K562 (cell line): ENCODE data around the gene BPHL. TPM values are rescaled to one million over a fixed set of nuclear protein-coding genes. Genes with fewer than 3 reads are reported as not detected.

Source experiments
- BMI1 ChIP-seq: fragments of 150-350 bp; IDR thresholded peaks from 2 replicates; pipeline ENCODE4 v1.6.1; 2014; ENCODE audit warnings: low read length
- FOXA1 ChIP-seq: fragments of 450-650 bp; IDR thresholded peaks from 2 replicates; pipeline ENCODE4 v1.6.1; 2016; ENCODE audit warnings: mild to moderate bottlenecking, borderline replicate concordance
- HDAC3 ChIP-seq: fragments of 450-650 bp; IDR thresholded peaks from 2 replicates; pipeline ENCODE4 v1.6.1; 2018; ENCODE audit warnings: borderline replicate concordance, mild to moderate bottlenecking, moderate library complexity; ENCODE audit not compliant: partially characterized antibody
- HLTF ChIP-seq: fragments of 450-650 bp; IDR thresholded peaks from 2 replicates; pipeline ENCODE4 v1.6.1; 2016
- IFI16 ChIP-seq: fragments of 250-450 bp; sonication (Bioruptor Pico); IDR thresholded peaks from 2 replicates; pipeline ENCODE4 v2.1.2; 2022; ENCODE audit warnings: mild to moderate bottlenecking, inconsistent platforms
- KDM4B ChIP-seq, 2 experiments: fragments of 450-650 bp in 1 of 2; sonication (generic) in 1 of 2; IDR thresholded peaks; 2 replicates each; pipeline ENCODE4 v1.6.1; 2016 to 2017; ENCODE audit warnings: borderline replicate concordance in 2 of 2, antibody characterized with exemption in 1 of 2, low read depth in 1 of 2, mild to moderate bottlenecking in 1 of 2
- PBX2 ChIP-seq, 2 experiments: IDR thresholded peaks in 1 of 2; conservative IDR thresholded peaks in 1 of 2; 2 replicates each; pipeline ENCODE4 v1.6.1; 2016; ENCODE audit warnings: low read depth in 2 of 2, mild to moderate bottlenecking in 1 of 2, missing compliant biosample characterization in 1 of 2, missing genetic modification characterization in 1 of 2, moderate library complexity in 1 of 2
- RFX5 ChIP-seq: IDR thresholded peaks from 2 replicates; pipeline ENCODE4 v1.6.1; 2011; ENCODE audit warnings: low read depth, mild to moderate bottlenecking, improper control_type of control experiment, low read length
- SMAD2 ChIP-seq: fragments of 150-350 bp; IDR thresholded peaks from 2 replicates; pipeline ENCODE4 v1.6.1; 2014; ENCODE audit warnings: low read depth, mild to moderate bottlenecking, low read length
- THRB ChIP-seq: fragments of 450-650 bp; formaldehyde crosslinking; conservative IDR thresholded peaks from 2 replicates; pipeline ENCODE4 v1.4.0; 2022; ENCODE audit warnings: mild to moderate bottlenecking, missing genetic modification characterization
- U2AF2 ChIP-seq: fragments of 200-400 bp; formaldehyde crosslinking; optimal IDR thresholded peaks from 2 replicates; pipeline ENCODE3; 2017; ENCODE audit warnings: low read depth, mild to moderate bottlenecking, low read length
- UBTF ChIP-seq, 2 experiments: IDR thresholded peaks; 2 replicates each; pipeline ENCODE4 v1.6.1; 2012; ENCODE audit warnings: improper control_type of control experiment in 2 of 2, low read depth in 2 of 2, low read length in 2 of 2, borderline replicate concordance in 1 of 2
- VEZF1 ChIP-seq: fragments of 200-800 bp; sonication (Bioruptor generic); IDR thresholded peaks from 2 replicates; pipeline ENCODE4 v1.6.1; 2017; ENCODE audit warnings: missing genetic modification characterization, missing compliant biosample characterization
- XRCC3 ChIP-seq: fragments of 450-650 bp; IDR thresholded peaks from 2 replicates; pipeline ENCODE4 v1.6.1; 2017; ENCODE audit warnings: mild to moderate bottlenecking, moderate library complexity
- ZC3H11A ChIP-seq: IDR thresholded peaks from 2 replicates; pipeline ENCODE4 v1.6.1; 2012; ENCODE audit warnings: low read depth, low read length, improper control_type of control experiment
- ZNF76 ChIP-seq: fragments of 250-450 bp; sonication (Bioruptor Pico); IDR thresholded peaks from 2 replicates; pipeline ENCODE4 v1.4.0; 2020; ENCODE audit warnings: mild to moderate bottlenecking, moderate library complexity, borderline replicate concordance
- polyA plus RNA-seq, 8 experiments: library from polyadenylated mRNA; depleted of rRNA in 4 of 8; stranded (reverse) in 5 of 8; unstranded in 3 of 8; fragments of >200 nt; fragmentation: Nextera tagmentation in 2 of 8; fragmentation: Illumina TruSeq in 1 of 8; extraction: Ambion mirVana in 2 of 8; extraction: Trizol in 1 of 8; gene quantifications; 2 replicates each; pipeline versions ENCODE4 v1.2.1 to v1.2.3, GENCODE V29; 2011 to 2014; ENCODE audit warnings: inconsistent platforms in 1 of 8, missing spikeins in 1 of 8
- total RNA-seq, 7 experiments: library from RNA; depleted of rRNA in 6 of 7; stranded (reverse); fragments of >200 nt in 6 of 7; fragmentation: Illumina TruSeq in 2 of 7; extraction: Trizol in 2 of 7; gene quantifications; 2 replicates each; pipeline versions ENCODE4 v1.2.1 to v1.2.3, GENCODE V29; 2011 to 2021; ENCODE audit warnings: low replicate concordance in 1 of 7
- TF ChIP-seq, protein P1 (sequence below): fragments of 250-450 bp; sonication (Bioruptor Pico); IDR thresholded peaks from 2 replicates; pipeline ENCODE4 v1.5.0; 2021

Gene BPHL
- total and polyA plus RNA-seq, 9 of the 15 experiments (the other 6 are each of a cell fraction or from before 2014, with no cell fraction given) = 3.5 to 17.4 (median 8.2) TPM

- no peak for TF ChIP-seq HDAC3
- TF ChIP-seq KDM4B (IDR thresholded peaks at IDR 0.05; ENCODE audit: borderline replicate concordance in 2 of 2, low read depth in 1 of 2) = no peak
- no peak for TF ChIP-seq FOXA1
- TF ChIP-seq IFI16 (CRISPR knock-in tag) = no peak
- TF ChIP-seq RFX5 = peak; percentile 53; the same call in 1 of the 2 replicates
- TF ChIP-seq VEZF1 (CRISPR knock-in tag) = peak; percentile 84
- no peak for TF ChIP-seq THRB (CRISPR knock-in tag)
- peak in 1 of 2 experiments; percentile 54; a peak in 2 of 4 replicates for TF ChIP-seq UBTF (IDR thresholded peaks at IDR 0.05; ENCODE audit: borderline replicate concordance in 1 of 2, low read depth in 2 of 2, low read length in 2 of 2)
- TF ChIP-seq, protein P1, sequence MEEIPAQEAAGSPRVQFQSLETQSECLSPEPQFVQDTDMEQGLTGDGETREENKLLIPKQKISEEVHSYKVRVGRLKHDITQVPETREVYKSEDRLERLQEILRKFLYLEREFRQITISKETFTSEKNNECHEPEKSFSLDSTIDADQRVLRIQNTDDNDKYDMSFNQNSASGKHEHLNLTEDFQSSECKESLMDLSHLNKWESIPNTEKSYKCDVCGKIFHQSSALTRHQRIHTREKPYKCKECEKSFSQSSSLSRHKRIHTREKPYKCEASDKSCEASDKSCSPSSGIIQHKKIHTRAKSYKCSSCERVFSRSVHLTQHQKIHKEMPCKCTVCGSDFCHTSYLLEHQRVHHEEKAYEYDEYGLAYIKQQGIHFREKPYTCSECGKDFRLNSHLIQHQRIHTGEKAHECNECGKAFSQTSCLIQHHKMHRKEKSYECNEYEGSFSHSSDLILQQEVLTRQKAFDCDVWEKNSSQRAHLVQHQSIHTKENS (CRISPR knock-in tag) = no peak
- TF ChIP-seq PBX2 (CRISPR knock-in tag; IDR thresholded peaks at IDR 0.05; ENCODE audit: low read depth) = no peak
- no peak for TF ChIP-seq PBX2 (tag; conservative IDR thresholded peaks at IDR 0.05; ENCODE audit: low read depth)
- TF ChIP-seq HLTF = no peak
- TF ChIP-seq U2AF2 = no peak
- TF ChIP-seq ZNF76 (CRISPR knock-in tag) = no peak
- no peak for TF ChIP-seq BMI1
- TF ChIP-seq SMAD2 = no peak
- TF ChIP-seq XRCC3 = no peak
- no peak for TF ChIP-seq ZC3H11A
These were observed 41.6 kb downstream of the BPHL start (continued) for GRCh38 chr6:3159805-3160781.
